ENCODE data around the gene EBLN2. TPM values are rescaled to one million over a fixed set of nuclear protein-coding genes. Genes with fewer than 3 reads are reported as not detected.

The EBLN2 gene
- polyA plus RNA-seq, 3 donors = 0.27 to 4.6 (median 0.40) TPM

- intact Hi-C loops (cut with micrococcal nuclease) = loop anchor here (10.0 kb wide), 2 partner anchors 151 to 1211 kb away; no protein-coding TSS in a partner anchor
Observed at GRCh38 chr3:73086071-73086494, 24.6 kb downstream of the EBLN2 start.

GRCh38 chr3:73094129-73094528 lies 32.7 kb downstream of the EBLN2 start:
- H3K4me1 ChIP-seq (ENCODE audit: control insufficient read depth in 1 of 2, insufficient read depth in 2 of 2, low read length in 2 of 2) = peaks cover 18 to 24% of the 10 kb centered on the region in 2 donors
- 12% methylated on average over 6 of the region's 6 CpGs for WGBS (ENCODE audit: insufficient coverage)
- Mint-ChIP-seq H3K4me3 (peak overlapping the region; percentile 57 to 83), H3K4me1 (peaks cover 29% of the 10 kb centered on the region), H3K27ac (peak overlapping the region; percentile 48 to 82 (median 79)), H3K9me3 (peaks cover 0 to 20% (median 5%) of the 10 kb centered on the region in 7 donors), H3K27me3 (ENCODE audit: low read depth in 3 of 3) (peaks cover 0 to 2% (median 0%) of the 10 kb centered on the region in 3 donors), H3K36me3 (no peaks in the 10 kb centered on the region)
- peak; percentile 61 for TF ChIP-seq CTCF (IDR thresholded peaks at IDR 0.05)
- H2AFZ ChIP-seq (ENCODE audit: insufficient read depth, low read depth, low read length, poor library complexity, severe bottlenecking) = peak overlapping the region; percentile 48
- H3K27me3 ChIP-seq (ENCODE audit: control insufficient read depth in 2 of 2, insufficient read depth in 2 of 2, low read length in 2 of 2) = no peaks in the 10 kb centered on the region
- no peaks in the 10 kb centered on the region for H3K9me3 ChIP-seq (replicated peaks in 1 of 2; ENCODE audit: control insufficient read depth in 1 of 2, insufficient read depth in 1 of 2, low read length in 2 of 2)
- peak overlapping the region in 1 of 3 experiments; percentile 57 for H3K4me3 ChIP-seq (replicated peaks in 1 of 3; ENCODE audit: low read depth in 2 of 3, low read length in 3 of 3)
- peak overlapping the region; percentile 59 for H3K4me2 ChIP-seq (replicated peaks; ENCODE audit: extremely low read depth, low read length, poor library complexity, severe bottlenecking)
- peak overlapping the region; percentile 23 to 31 for H3K27ac ChIP-seq (ENCODE audit: low read depth in 1 of 2, low read length in 2 of 2)
- no peaks in the 10 kb centered on the region for H4K20me1 ChIP-seq (ENCODE audit: insufficient read depth, low read length)
- H3K9ac ChIP-seq (ENCODE audit: insufficient read depth, low read length, poor library complexity, severe bottlenecking) = no peak overlapping the region
- H3K79me2 ChIP-seq (ENCODE audit: insufficient read depth, low read length) = no peaks in the 10 kb centered on the region
- intact Hi-C loops (cut with micrococcal nuclease) = no loop called here
- H3K36me3 ChIP-seq (replicated peaks in 1 of 2; ENCODE audit: control insufficient read depth in 1 of 2, insufficient read depth in 2 of 2, low read length in 2 of 2) = no peaks in the 10 kb centered on the region
- peak; percentile 21 to 69 (median 58) for DNase-seq

More at GRCh38 chr3:73086071-73086494, 24.6 kb downstream of the EBLN2 start:
- H3K27me3 ChIP-seq (ENCODE audit: control insufficient read depth in 2 of 2, insufficient read depth in 2 of 2, low read length in 2 of 2) = no peaks in the 10 kb centered on the region
- peak overlapping the region in 1 of 7 donors; percentile 82 for H3K27ac Mint-ChIP-seq
- H2AFZ ChIP-seq (ENCODE audit: insufficient read depth, low read depth, low read length, poor library complexity, severe bottlenecking) = no peak overlapping the region
- no peaks in the 10 kb centered on the region for H4K20me1 ChIP-seq (ENCODE audit: insufficient read depth, low read length)
- peaks cover 0 to 2% (median 0%) of the 10 kb centered on the region in 3 donors for H3K27me3 Mint-ChIP-seq (ENCODE audit: low read depth in 3 of 3)
- H3K36me3 ChIP-seq (replicated peaks in 1 of 2; ENCODE audit: control insufficient read depth in 1 of 2, insufficient read depth in 2 of 2, low read length in 2 of 2) = no peaks in the 10 kb centered on the region
- H3K4me2 ChIP-seq (replicated peaks; ENCODE audit: extremely low read depth, low read length, poor library complexity, severe bottlenecking) = no peak overlapping the region
- H3K4me3 ChIP-seq (replicated peaks in 1 of 3; ENCODE audit: low read depth in 2 of 3, low read length in 3 of 3) = no peak overlapping the region
- H3K4me1 ChIP-seq (ENCODE audit: control insufficient read depth in 1 of 2, insufficient read depth in 2 of 2, low read length in 2 of 2) = no peaks in the 10 kb centered on the region
- no peaks in the 10 kb centered on the region for H3K79me2 ChIP-seq (ENCODE audit: insufficient read depth, low read length)
- peak; percentile 19 to 38 (median 36) for DNase-seq
- TF ChIP-seq CTCF (IDR thresholded peaks at IDR 0.05) = peak; percentile 91
- no peak overlapping the region for H3K4me3 Mint-ChIP-seq
- peaks cover 3% of the 10 kb centered on the region for H3K4me1 Mint-ChIP-seq
- H3K36me3 Mint-ChIP-seq = no peaks in the 10 kb centered on the region
- no peak overlapping the region for H3K27ac ChIP-seq (ENCODE audit: low read depth in 1 of 2, low read length in 2 of 2)
- H3K9me3 ChIP-seq (replicated peaks in 1 of 2; ENCODE audit: control insufficient read depth in 1 of 2, insufficient read depth in 1 of 2, low read length in 2 of 2) = no peaks in the 10 kb centered on the region
- peaks cover 0 to 9% (median 0%) of the 10 kb centered on the region in 7 donors for H3K9me3 Mint-ChIP-seq
- H3K9ac ChIP-seq (ENCODE audit: insufficient read depth, low read length, poor library complexity, severe bottlenecking) = no peak overlapping the region
- 83% methylated on average over 3 of the region's 8 CpGs for WGBS (ENCODE audit: insufficient coverage)

Measured in CD14-positive monocyte (primary cell).